Measurements from ENCODE around the gene ASB2.

- TF ChIP-seq, protein P1, sequence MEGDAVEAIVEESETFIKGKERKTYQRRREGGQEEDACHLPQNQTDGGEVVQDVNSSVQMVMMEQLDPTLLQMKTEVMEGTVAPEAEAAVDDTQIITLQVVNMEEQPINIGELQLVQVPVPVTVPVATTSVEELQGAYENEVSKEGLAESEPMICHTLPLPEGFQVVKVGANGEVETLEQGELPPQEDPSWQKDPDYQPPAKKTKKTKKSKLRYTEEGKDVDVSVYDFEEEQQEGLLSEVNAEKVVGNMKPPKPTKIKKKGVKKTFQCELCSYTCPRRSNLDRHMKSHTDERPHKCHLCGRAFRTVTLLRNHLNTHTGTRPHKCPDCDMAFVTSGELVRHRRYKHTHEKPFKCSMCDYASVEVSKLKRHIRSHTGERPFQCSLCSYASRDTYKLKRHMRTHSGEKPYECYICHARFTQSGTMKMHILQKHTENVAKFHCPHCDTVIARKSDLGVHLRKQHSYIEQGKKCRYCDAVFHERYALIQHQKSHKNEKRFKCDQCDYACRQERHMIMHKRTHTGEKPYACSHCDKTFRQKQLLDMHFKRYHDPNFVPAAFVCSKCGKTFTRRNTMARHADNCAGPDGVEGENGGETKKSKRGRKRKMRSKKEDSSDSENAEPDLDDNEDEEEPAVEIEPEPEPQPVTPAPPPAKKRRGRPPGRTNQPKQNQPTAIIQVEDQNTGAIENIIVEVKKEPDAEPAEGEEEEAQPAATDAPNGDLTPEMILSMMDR (IDR thresholded peaks at IDR 0.05; ENCODE audit: low read depth, low read length, poor library complexity, severe bottlenecking), result no peak
- no peak for TF ChIP-seq EZH2phosphoT487 (IDR thresholded peaks at IDR 0.05; ENCODE audit: borderline replicate concordance, low read length)
These were observed 40.1 kb upstream of the ASB2 start for GRCh38 chr14:94016446-94016976.

Measured in DOHH2 (cell line).